ENCODE measurements around the gene ARHGEF10L. TPM values are rescaled to one million over a fixed set of nuclear protein-coding genes. Genes with fewer than 3 reads are reported as not detected.

Gene ARHGEF10L
- total RNA-seq, 4 donors from 2014 or later = 72.7 to 177 (median 156) TPM

DNA sequence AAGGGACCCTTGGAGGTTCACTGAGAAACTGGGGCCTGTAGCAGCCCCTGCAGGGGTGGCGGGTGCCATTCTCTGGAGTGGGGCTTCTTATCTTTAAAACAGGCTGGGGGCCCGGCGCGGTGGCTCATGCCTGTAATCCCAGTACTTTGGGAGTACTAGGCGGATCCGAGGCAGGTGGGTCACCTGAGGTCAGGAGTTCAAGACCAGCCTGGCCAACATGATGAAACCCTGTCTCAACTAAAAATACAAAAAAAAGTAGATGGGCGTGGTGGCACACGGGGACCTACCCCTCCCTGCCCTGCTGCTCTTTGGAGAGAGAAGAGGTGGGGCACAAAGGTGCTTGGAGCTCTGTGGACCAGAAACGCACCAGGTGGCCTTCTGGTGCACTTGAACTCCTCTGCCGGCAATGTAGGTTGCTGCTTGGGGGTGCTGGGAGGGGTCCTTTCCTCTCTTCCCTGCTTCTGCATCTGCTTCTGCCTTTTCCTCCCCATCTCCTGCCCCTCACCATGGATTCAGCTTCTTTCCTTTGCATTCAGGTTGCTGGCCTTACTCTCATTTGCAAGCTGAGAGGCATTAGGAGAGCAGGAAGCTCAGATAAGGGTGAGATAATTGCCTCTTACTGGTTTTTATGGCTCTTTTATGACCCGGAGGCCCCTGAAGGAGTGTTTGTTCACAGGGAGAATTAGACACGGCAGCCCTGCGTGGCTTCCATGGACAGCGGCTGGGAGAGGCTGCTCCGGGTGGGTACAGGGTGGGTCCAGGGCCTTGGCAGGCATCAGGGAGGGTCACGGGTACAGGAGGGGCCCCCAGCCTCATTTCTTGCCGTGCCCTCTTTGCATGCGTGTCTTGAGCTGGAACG lies 57.4 kb downstream of the ARHGEF10L start:
- Histone ChIP-seq H3K36me3 (no peaks in the 10 kb centered on the region), H3K27ac (peak overlapping the region in 3 of 4 donors; percentile 64 to 90 (median 90)), H3K27me3 (no peaks in the 10 kb centered on the region), H3K4me3 (peak overlapping the region in 2 of 4 donors; percentile 3 to 20), H3K9me3 (no peaks in the 10 kb centered on the region), H3K4me1 (peaks cover 0 to 45% (median 4%) of the 10 kb centered on the region in 4 donors)
- no peak for TF ChIP-seq POLR2A (IDR thresholded peaks at IDR 0.05)
- TF ChIP-seq, protein P1, sequence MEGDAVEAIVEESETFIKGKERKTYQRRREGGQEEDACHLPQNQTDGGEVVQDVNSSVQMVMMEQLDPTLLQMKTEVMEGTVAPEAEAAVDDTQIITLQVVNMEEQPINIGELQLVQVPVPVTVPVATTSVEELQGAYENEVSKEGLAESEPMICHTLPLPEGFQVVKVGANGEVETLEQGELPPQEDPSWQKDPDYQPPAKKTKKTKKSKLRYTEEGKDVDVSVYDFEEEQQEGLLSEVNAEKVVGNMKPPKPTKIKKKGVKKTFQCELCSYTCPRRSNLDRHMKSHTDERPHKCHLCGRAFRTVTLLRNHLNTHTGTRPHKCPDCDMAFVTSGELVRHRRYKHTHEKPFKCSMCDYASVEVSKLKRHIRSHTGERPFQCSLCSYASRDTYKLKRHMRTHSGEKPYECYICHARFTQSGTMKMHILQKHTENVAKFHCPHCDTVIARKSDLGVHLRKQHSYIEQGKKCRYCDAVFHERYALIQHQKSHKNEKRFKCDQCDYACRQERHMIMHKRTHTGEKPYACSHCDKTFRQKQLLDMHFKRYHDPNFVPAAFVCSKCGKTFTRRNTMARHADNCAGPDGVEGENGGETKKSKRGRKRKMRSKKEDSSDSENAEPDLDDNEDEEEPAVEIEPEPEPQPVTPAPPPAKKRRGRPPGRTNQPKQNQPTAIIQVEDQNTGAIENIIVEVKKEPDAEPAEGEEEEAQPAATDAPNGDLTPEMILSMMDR (IDR thresholded peaks at IDR 0.05) = no peak
- DNase-seq = peak in 2 of 3 donors; percentile 82 to 83

DNA sequence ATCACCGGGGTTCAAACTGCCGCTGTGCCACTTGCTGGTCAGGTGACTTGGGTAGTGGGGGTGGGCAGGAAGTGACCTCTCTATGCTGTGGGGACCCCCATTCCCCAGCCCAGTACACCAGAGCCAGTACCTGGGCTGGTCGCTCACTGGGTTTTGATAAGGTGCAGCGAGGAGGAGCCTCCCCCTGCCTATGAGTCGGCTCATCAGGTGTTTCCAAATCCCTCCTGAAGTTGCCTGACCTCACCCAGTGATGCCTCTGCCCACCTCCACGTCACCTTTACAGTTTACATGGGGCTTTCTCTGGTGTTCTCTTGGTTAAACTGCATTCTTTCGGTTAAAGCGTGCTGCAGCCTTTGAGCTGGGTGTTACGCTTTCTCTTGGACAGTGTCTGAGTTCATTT lies 58.2 kb downstream of the ARHGEF10L start:
- Histone ChIP-seq H3K27me3 (no peaks in the 10 kb centered on the region), H3K9me3 (no peaks in the 10 kb centered on the region), H3K4me3 (peak overlapping the region in 2 of 4 donors; percentile 3 to 20), H3K27ac (peak overlapping the region in 3 of 4 donors; percentile 64 to 90 (median 90)), H3K36me3 (no peaks in the 10 kb centered on the region), H3K4me1 (peaks cover 0 to 40% (median 7%) of the 10 kb centered on the region in 4 donors)
- TF ChIP-seq, protein P1 (IDR thresholded peaks at IDR 0.05) = no peak
- TF ChIP-seq POLR2A (IDR thresholded peaks at IDR 0.05) = peak in 1 of 2 donors; percentile 6
- no peak for DNase-seq

DNA sequence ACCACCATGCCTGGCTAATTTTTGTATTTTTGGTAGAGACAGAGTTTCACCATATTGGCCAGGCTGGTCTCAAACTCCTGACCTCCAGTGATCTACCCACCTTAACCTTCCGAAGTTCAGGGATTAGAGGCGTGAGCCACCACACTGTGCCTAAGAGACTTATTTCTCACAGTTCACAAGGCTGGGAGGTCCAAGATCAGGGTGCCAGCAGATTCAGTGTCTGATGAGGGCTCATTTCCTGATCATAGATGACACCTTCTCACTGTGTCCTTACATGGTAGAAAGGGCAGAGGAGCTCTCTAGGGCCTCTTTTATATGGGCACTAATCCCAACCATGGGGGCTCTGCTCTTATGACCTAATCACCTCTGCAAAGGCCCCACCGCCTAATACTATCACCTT lies 58.8 kb downstream of the ARHGEF10L start:
- TF ChIP-seq, protein P1 (IDR thresholded peaks at IDR 0.05) = no peak
- TF ChIP-seq POLR2A (IDR thresholded peaks at IDR 0.05) = no peak
- H3K9me3 ChIP-seq = no peaks in the 10 kb centered on the region
- no peak for DNase-seq
- H3K27me3 ChIP-seq = no peaks in the 10 kb centered on the region
- H3K36me3 ChIP-seq = no peaks in the 10 kb centered on the region
- no peak overlapping the region for H3K4me3 ChIP-seq
- H3K27ac ChIP-seq = peak overlapping the region in 3 of 4 donors; percentile 64 to 90 (median 90)
- H3K4me1 ChIP-seq = peaks cover 0 to 40% (median 7%) of the 10 kb centered on the region in 4 donors

DNA sequence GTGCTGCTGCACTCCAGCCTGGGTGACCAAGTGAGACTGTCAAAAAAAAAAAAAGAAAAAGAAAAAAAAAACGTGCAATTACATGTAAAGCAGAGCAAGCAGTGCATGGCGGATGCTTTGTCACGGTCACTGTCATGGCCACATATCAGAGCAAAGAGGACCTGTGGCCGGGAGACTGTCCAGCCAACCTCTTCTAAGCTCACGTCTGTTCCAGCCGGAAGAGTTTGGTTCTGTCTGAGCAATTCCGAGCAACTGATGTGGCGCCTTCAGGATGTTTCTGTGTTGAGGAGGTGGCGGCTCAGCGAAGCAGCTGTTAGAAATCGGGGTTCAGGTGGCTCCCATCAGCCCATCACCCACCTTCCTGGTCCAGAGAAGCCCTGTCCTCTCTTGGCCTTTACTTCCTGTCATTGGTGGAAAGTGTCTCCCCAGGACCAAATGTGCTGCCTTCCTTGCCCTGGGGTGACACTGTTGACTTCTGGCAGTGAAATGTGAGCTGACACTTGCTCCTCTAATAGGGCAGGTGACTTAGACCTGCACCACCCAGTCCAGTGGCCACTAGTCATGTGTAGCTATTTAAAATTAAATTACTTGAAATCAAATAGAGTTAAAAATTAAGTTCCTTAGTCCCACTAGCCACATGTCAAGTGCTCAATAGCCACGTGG lies 59.9 kb downstream of the ARHGEF10L start:
- Histone ChIP-seq H3K27me3 (no peaks in the 10 kb centered on the region), H3K9me3 (no peaks in the 10 kb centered on the region), H3K4me3 (no peak overlapping the region), H3K36me3 (no peaks in the 10 kb centered on the region), H3K4me1 (peaks cover 0 to 34% (median 7%) of the 10 kb centered on the region in 4 donors), H3K27ac (peak overlapping the region in 1 of 4 donors; percentile 26)
- TF ChIP-seq, protein P1 (IDR thresholded peaks at IDR 0.05) = no peak
- no peak for TF ChIP-seq POLR2A (IDR thresholded peaks at IDR 0.05)
- no peak for DNase-seq

DNA sequence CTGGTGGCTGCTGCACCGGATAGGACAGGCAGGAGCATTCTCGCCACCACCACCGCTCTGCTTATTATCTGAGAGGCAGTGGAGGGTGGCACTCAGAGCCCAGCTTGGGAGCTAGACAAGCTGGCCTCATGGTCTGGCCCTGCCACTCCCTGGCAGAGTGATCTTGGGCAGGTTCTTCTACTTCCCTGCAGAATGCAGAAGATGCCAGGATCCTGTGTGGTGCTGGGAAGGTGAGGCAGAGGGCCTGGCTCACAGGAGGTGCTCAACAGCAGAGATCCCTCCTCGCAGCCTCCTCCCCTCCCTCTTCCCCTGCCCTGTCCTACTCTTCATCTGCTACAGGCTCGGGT lies 60.4 kb downstream of the ARHGEF10L start:
- peak overlapping the region in 1 of 4 donors; percentile 26 for H3K27ac ChIP-seq

More for the DNA sequence above, 60.4 kb downstream of the ARHGEF10L start:
- Histone ChIP-seq H3K4me3 (no peak overlapping the region), H3K9me3 (no peaks in the 10 kb centered on the region), H3K4me1 (peaks cover 0 to 34% (median 7%) of the 10 kb centered on the region in 4 donors), H3K36me3 (no peaks in the 10 kb centered on the region), H3K27me3 (no peaks in the 10 kb centered on the region)
- DNase-seq = no peak
- TF ChIP-seq, protein P1 (IDR thresholded peaks at IDR 0.05) = no peak
- no peak for TF ChIP-seq POLR2A (IDR thresholded peaks at IDR 0.05)

All from Peyer's patch (tissue), 4 donors.